ENCODE measurements around the gene HOXD3.

The HOXD3 gene

GRCh38 chr2:176149939-176150583 is 7.0 kb upstream of the HOXD3 start:
- no peak for DNase-seq (ENCODE audit: low spot score)
- TF ChIP-seq CTCF (IDR thresholded peaks at IDR 0.05; ENCODE audit: borderline replicate concordance, control extremely low read depth, extremely low read depth, insufficient read depth, missing control alignments), result no peak
- in situ Hi-C loops (cut with MboI; ENCODE audit: low sequenced_read_pairs, unreplicated experiment), result loop anchor here (10.0 to 25.0 kb wide), 4 partner anchors 305 to 662 kb away; no protein-coding TSS in a partner anchor

GRCh38 chr2:176150584-176151441 is 6.3 kb upstream of the HOXD3 start:
- TF ChIP-seq CTCF (IDR thresholded peaks at IDR 0.05; ENCODE audit: borderline replicate concordance, control extremely low read depth, extremely low read depth, insufficient read depth, missing control alignments), result no peak
- in situ Hi-C loops (cut with MboI; ENCODE audit: low sequenced_read_pairs, unreplicated experiment), result no loop called here
- no peak for DNase-seq (ENCODE audit: low spot score)

DNA sequence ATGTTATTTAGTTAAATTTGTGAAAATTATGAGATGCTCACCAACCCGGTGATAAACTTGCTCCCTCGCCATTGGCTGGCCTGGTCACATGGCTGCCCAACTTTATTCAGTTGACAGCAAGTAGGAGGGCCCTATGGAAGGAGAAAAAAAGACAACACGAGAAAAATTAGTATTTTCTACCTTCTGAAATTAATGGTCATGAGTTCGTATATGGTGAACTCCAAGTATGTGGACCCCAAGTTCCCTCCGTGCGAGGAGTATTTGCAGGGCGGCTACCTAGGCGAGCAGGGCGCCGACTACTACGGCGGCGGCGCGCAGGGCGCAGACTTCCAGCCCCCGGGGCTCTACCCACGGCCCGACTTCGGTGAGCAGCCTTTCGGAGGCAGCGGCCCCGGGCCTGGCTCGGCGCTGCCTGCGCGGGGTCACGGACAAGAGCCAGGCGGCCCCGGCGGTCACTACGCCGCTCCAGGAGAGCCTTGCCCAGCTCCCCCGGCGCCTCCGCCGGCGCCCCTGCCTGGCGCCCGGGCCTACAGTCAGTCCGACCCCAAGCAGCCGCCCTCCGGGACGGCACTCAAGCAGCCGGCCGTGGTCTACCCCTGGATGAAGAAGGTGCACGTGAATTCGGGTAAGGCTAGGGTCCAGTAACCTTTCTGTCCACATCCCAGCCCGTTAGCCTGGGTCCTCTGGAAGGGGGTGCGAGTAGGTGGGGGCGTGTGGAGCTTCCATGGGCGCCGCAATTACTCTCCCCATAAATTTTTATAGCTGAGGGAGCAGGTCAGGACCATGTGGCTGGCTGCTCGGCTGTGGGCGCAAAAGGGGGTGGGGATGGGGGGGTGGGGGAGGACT is 5.4 kb upstream of the HOXD3 start, which contains the start of gene HOXD4:
Gene HOXD4 (plus strand): TSS at position 109 of the 846 bp plus-strand sequence. CDS start 84 bp downstream, at position 193.
- TF ChIP-seq CTCF (IDR thresholded peaks at IDR 0.05; ENCODE audit: borderline replicate concordance, control extremely low read depth, extremely low read depth, insufficient read depth, missing control alignments), result no peak
- DNase-seq (ENCODE audit: low spot score), result no peak
- in situ Hi-C loops (cut with MboI; ENCODE audit: low sequenced_read_pairs, unreplicated experiment), result no loop called here

- in situ Hi-C loops (cut with MboI; ENCODE audit: low sequenced_read_pairs, unreplicated experiment), result no loop called here
- no peak for DNase-seq (ENCODE audit: low spot score)
- no peak for TF ChIP-seq CTCF (IDR thresholded peaks at IDR 0.05; ENCODE audit: borderline replicate concordance, control extremely low read depth, extremely low read depth, insufficient read depth, missing control alignments)
Measured at GRCh38 chr2:176152350-176153181, 4.5 kb upstream of the HOXD3 start.

- in situ Hi-C loops (cut with MboI; ENCODE audit: low sequenced_read_pairs, unreplicated experiment), result no loop called here
- no peak for DNase-seq (ENCODE audit: low spot score)
- no peak for TF ChIP-seq CTCF (IDR thresholded peaks at IDR 0.05; ENCODE audit: borderline replicate concordance, control extremely low read depth, extremely low read depth, insufficient read depth, missing control alignments)
Measured at GRCh38 chr2:176154576-176155252, 2.4 kb upstream of the HOXD3 start.
